HG02943 (cell line): ENCODE results near the gene SAMHD1.
"Not testable (repeated sequence)": the region's sequence is repeated elsewhere in the genome, so short reads cannot be mapped to it uniquely, and the experiment has no call there.

ENCODE experiments used
- ATAC-seq: cut with Tn5 transposase; IDR thresholded peaks from one replicate; pipeline ENCODE4 v1.9.1; 2021; ENCODE audit warnings: mild to moderate bottlenecking, low read depth, moderate library complexity; ENCODE audit not compliant: unreplicated experiment

The SAMHD1 gene

GRCh38 chr20:36956674-36957073 lies 5.2 kb upstream of the SAMHD1 start:
- no peak for ATAC-seq

GRCh38 chr20:36956016-36956415 lies 4.5 kb upstream of the SAMHD1 start:
- ATAC-seq: no peak

DNA sequence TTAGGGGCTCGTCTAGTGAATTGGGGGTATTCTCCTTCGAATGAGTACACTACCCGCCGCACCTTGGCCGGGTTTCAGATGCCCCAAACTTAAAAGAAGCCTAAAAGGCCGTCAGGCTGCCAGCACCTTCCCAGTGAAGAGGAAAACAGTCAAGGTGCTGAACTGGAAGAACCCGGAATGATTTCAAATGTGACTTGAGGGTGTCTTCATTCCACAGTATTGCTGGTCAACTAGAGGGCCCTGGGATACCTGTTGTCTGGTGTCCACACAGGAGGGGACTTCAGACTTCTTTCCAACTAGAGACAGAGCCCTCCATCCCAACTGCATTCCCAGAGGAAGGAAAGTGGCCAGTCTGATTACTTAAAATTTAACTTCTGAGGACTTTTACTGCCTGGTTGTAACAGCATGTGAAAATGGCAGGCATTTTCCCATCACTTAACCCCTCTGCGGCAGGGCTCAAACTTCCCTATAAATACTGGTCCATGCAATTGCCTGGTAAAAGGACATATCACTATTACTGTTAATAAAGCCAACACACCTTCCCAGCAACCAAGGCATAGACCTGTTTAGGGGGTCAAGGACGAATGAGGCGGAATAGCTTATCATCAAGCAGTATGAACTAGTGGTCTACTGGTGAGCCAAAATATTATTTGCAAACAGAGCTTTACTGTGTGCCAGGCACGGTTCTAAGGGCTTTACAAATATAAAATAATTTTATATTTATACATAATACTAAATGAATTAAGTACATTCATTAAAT lies 651 bp upstream of the SAMHD1 start:
- no peak for ATAC-seq

GRCh38 chr20:36950414-36951197 lies 902 bp downstream of the SAMHD1 start:
- ATAC-seq: no peak

DNA sequence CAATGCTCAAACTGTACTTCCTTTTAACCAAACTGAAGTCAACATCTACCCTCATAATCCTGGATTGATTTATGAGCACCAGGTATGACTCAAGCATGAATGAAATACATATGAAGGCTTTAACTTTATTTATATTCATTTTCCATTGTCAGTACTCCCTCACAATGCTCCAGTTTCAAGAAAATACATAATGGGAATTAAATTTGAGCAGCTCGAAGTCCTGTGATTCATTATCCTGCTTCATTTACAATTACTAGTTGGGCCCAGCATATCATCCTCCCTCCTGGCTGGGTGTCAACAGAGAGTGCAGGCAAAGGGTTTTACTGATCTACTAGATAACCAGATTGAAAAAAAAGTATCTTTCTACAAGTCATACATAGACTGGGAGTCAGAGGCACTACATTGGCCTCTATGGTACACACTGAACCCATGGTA lies 10.1 kb downstream of the SAMHD1 start:
- ATAC-seq: no peak

DNA sequence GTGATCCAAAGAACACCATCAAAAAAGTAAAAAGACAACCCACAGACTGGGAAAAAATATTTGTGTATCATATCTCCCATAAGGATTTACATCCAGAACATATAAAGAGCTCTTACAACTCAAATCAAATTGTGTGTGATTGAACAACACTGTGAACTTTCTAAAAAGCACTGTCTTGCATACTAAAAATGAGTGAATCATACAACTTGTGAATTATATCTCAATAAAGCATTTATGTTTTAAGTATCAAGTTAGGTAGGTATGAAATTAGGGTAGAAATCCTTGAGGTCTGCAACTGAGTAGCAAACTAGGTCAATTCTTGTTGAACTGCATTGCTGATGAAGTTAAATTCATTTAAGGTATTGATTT lies 14.1 kb downstream of the SAMHD1 start:
- ATAC-seq: no peak

GRCh38 chr20:36936761-36937401 lies 14.6 kb downstream of the SAMHD1 start:
- ATAC-seq: not testable (repeated sequence)

DNA sequence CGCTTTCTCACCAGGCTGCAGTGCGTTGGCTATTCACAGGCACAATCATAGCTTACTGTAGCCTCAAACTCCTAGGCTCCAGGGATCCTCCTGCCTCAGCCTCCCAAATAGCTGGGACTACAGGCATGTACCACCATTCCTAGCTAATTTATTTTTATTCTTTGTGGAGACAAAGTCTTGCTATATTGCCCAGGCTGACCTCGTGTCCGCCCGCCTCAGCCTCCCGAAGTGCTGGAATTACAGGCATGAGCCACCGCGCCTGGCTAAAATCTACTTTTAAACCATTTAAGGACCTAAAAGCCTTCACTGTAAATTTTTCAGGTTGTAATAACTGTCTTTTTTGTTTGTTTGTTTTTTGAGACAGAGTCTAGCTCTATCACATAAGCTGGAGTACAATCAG lies 15.2 kb downstream of the SAMHD1 start:
- no peak for ATAC-seq

DNA sequence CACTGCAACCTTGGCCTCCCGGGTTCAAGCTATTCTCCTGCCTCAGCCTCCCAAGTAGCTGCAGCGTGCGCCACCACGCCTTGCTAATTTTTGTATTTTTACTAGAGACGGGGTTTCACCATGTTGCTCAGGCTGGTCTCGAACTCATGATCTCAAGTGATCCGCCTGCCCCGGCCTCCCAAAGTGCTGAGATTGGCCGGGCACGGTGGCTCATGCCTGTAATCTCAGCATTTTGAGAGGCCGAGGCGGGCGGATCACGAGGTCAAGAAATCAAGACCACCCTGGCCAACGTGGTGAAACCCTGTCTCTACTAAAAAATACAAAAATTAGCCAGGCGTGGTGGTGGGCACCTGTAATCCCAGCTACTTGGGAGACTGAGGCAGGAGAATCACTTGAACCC lies 17.9 kb downstream of the SAMHD1 start:
- not testable (repeated sequence) for ATAC-seq

DNA sequence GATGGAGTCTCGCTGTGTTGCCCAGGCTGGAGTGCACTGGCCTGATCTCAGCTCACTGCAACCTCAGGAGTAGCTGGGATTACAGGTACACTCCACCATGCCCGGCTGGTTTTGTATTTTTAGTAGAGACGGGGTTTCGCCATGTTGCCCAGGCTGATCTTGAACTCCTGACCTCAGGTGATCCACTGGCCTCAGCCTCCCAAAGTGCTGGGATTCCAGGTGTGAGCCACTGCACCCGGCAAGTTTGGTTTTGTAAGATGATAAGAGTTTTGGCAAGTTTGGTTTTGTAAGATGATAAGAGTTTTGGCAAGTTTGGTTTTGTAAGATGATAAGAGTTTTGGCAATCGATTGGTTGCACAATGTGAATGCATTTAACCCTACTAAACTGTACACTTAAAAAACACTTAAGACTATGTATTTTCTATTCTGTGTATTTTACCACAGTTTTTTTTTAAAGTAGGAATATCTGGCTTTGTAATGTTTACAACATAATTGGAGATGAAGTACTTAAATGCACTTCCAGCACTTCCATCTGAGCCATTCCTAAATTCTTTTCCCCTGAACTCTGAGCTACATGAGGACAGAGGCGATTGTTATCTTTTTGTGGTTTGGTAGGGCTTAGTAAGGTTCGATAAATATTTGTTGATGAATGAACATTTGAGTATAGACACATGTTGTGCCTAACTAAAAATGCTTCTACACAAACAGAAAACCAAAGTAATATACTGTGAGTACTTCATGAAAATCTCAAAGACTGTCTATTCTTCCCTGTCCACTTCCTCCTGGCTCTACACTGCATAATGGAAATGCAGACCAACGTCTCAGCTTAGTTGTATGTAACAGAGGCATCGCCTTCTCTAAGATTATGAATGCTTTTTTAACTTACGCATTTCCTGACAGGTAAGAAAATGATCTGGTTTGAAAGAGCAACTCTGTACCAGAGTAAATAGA lies 18.8 kb downstream of the SAMHD1 start:
- ATAC-seq: no peak

GRCh38 chr20:36932067-36932466 lies 19.4 kb downstream of the SAMHD1 start:
- ATAC-seq: not testable (repeated sequence)

DNA sequence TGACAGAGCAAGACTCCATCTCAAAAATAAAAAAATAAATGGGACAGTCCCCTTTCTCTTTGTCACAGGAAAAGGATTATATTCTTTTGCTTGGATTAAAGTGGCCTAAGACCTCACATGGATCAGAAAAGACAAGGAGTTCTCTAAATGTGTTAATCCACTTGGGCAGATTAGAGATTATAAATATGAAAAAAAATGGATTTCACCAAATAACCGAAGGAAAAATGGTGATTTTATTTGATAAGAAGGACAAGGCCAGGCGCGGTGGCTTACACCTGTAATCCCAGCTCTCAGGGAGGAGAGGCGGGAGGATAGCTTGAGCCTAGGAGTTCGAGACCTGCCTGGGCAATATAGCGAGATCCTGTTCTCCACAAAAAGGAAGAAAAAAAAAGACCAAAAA lies 21.8 kb downstream of the SAMHD1 start:
- ATAC-seq: no peak

- no peak for ATAC-seq
Observed at GRCh38 chr20:36929290-36929689, 22.2 kb downstream of the SAMHD1 start.

DNA sequence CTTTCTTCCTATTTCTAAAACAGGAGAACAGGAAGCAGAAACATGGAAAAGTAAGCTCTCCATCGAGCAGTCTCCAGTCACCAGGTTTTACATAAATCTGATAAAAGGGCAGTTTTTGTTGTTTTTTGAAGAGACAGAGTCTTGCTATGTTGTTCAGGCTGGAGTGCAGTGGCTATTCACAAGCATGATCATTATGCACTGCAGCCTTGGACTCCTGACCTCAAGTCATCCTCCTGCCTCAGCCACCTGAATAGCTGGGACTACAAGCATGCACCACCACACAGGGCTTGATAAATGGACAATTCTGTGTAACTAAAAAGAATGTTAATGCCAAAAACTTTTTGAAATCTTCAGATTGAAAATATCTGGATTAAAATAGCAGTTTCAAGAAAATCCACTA lies 23.8 kb downstream of the SAMHD1 start:
- no peak for ATAC-seq

GRCh38 chr20:36926653-36927200 lies 24.8 kb downstream of the SAMHD1 start:
- no peak for ATAC-seq

GRCh38 chr20:36925234-36925633 lies 26.3 kb downstream of the SAMHD1 start:
- no peak for ATAC-seq

DNA sequence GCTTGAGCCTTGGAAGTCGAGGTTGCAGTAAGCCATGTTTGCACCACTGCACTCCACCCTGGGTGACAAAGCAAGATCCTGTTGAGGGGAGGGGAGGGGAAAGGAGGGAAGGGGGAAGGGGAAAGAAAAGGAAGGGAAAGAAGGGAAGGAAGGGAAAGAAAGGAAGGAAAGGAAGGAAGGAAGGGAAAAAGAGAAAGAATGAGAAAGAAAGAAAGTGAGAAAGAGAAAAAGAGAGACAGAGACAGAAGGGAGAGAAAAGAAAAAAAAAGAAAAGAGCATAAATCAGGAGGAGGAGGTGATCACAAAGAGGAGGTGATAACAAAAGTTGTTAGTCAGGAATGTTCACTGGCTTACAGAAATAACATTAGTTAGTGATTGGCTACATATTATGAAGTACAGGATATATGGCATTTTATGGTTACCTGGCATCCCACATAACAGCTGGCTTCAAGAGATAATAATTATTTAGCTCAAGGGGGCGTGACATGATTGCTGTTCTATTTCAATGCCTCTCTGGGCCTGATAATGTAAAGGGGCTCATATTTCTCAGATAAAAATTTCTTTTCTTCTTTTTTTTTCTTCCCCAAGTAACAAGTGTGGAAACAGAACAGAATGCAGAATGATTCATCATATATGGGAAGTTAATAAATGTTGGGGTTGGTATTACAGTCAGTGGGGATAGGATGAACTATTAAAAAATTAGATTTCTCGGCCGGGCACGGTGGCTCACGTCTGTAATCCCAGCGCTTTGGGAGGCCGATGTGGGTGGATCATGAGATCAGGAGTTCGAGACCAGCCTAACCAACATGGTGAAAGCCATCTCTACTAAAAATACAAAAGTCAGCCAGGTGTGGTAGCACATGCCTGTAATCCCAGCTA lies 27.1 kb downstream of the SAMHD1 start:
- ATAC-seq: no peak

DNA sequence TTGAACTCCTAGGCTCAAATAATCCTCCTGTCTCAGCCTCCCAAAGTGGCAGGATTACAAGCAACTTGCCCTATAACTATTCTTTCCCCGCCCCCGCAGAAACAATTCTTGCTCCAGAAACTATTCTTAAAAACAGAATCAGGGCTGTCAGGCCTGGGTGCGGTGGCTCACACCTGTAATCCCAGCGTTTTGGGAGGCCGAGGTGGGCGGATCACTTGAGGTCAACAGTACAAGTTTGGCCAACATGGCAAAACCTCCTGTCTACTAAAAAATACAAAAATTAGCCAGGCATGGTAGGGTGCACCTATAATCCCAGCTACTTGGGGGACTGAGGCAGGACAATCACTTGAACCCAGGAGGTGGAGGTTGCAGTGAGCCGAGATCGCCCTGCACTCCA lies 31.2 kb downstream of the SAMHD1 start:
- ATAC-seq: no peak

GRCh38 chr20:36919715-36920333 lies 31.7 kb downstream of the SAMHD1 start:
- ATAC-seq: no peak
